Nephron (organoid): ENCODE results near the gene OTUB2.

Experiments
- H3K27ac Mint-ChIP-seq, 3 experiments: 2 replicates each; pipeline ENCODE4 v1.8.0; 2020; ENCODE audit warnings: mixed read lengths in 3 of 3, mild to moderate bottlenecking in 2 of 3, moderate library complexity in 1 of 3
- H3K27me3 Mint-ChIP-seq: 2 replicates; pipeline ENCODE4 v1.8.0; 2021; ENCODE audit warnings: low read depth, mild to moderate bottlenecking, moderate library complexity, mixed read lengths
- H3K36me3 Mint-ChIP-seq: 2 replicates; pipeline ENCODE4 v1.8.0; 2020; ENCODE audit warnings: low read depth, mixed read lengths
- H3K4me1 Mint-ChIP-seq: 2 replicates; pipeline ENCODE4 v1.8.0; 2020; ENCODE audit warnings: mixed read lengths
- H3K4me3 Mint-ChIP-seq, 3 experiments: 2 replicates each; pipeline ENCODE4 v1.8.0; 2020; ENCODE audit warnings: mild to moderate bottlenecking in 3 of 3, mixed read lengths in 3 of 3, moderate library complexity in 2 of 3
- H3K9me3 Mint-ChIP-seq: 2 replicates; pipeline ENCODE4 v1.8.0; 2020; ENCODE audit warnings: mixed read lengths
- CTCF ChIP-seq, 3 experiments: fragments of 200-600 bp; sonication (generic); IDR thresholded peaks; one replicate each; pipeline ENCODE4 v1.5.0; 2021; ENCODE audit warnings: antibody characterized with exemption in 3 of 3; ENCODE audit not compliant: unreplicated experiment in 3 of 3

The OTUB2 gene

GRCh38 chr14:93998871-93999403 lies 27.2 kb upstream of the OTUB2 start:
- no peak for TF ChIP-seq CTCF (IDR thresholded peaks at IDR 0.05; ENCODE audit: unreplicated experiment in 3 of 3)
- H3K4me3 Mint-ChIP-seq: no peak overlapping the region
- no peaks in the 10 kb centered on the region for H3K36me3 Mint-ChIP-seq
- H3K9me3 Mint-ChIP-seq: no peaks in the 10 kb centered on the region
- no peak overlapping the region for H3K27ac Mint-ChIP-seq
- peaks cover 27% of the 10 kb centered on the region for H3K27me3 Mint-ChIP-seq
- H3K4me1 Mint-ChIP-seq: peaks cover 21% of the 10 kb centered on the region

- Mint-ChIP-seq H3K27me3 (peaks cover 27% of the 10 kb centered on the region), H3K36me3 (no peaks in the 10 kb centered on the region)
- TF ChIP-seq CTCF (IDR thresholded peaks at IDR 0.05; ENCODE audit: unreplicated experiment in 3 of 3): no peak
These were observed 26.6 kb upstream of the OTUB2 start for GRCh38 chr14:93999573-93999972.

GRCh38 chr14:94000267-94000666 lies 25.9 kb upstream of the OTUB2 start:
- H3K4me3 Mint-ChIP-seq: no peak overlapping the region
- H3K36me3 Mint-ChIP-seq: no peaks in the 10 kb centered on the region
- no peaks in the 10 kb centered on the region for H3K9me3 Mint-ChIP-seq
- H3K4me1 Mint-ChIP-seq: peaks cover 21% of the 10 kb centered on the region
- H3K27ac Mint-ChIP-seq: no peak overlapping the region
- peaks cover 31% of the 10 kb centered on the region for H3K27me3 Mint-ChIP-seq
- no peak for TF ChIP-seq CTCF (IDR thresholded peaks at IDR 0.05; ENCODE audit: unreplicated experiment in 3 of 3)

More at GRCh38 chr14:93999573-93999972, 26.6 kb upstream of the OTUB2 start:
- Mint-ChIP-seq H3K27ac (no peak overlapping the region), H3K4me3 (no peak overlapping the region), H3K4me1 (peaks cover 21% of the 10 kb centered on the region), H3K9me3 (no peaks in the 10 kb centered on the region)

- Mint-ChIP-seq H3K27me3 (peaks cover 29% of the 10 kb centered on the region), H3K36me3 (no peaks in the 10 kb centered on the region), H3K4me1 (peaks cover 16% of the 10 kb centered on the region), H3K27ac (no peak overlapping the region), H3K9me3 (no peaks in the 10 kb centered on the region), H3K4me3 (no peak overlapping the region)
- no peak for TF ChIP-seq CTCF (IDR thresholded peaks at IDR 0.05; ENCODE audit: unreplicated experiment in 3 of 3)
These were observed 25.1 kb upstream of the OTUB2 start for GRCh38 chr14:94001016-94001415.

- Mint-ChIP-seq H3K36me3 (no peaks in the 10 kb centered on the region), H3K4me3 (no peak overlapping the region), H3K4me1 (peaks cover 15% of the 10 kb centered on the region), H3K9me3 (no peaks in the 10 kb centered on the region), H3K27ac (no peak overlapping the region), H3K27me3 (peaks cover 28% of the 10 kb centered on the region)
- peak; percentile 95 to 98 (median 96) for TF ChIP-seq CTCF (IDR thresholded peaks at IDR 0.05; ENCODE audit: unreplicated experiment in 3 of 3)
These were observed 24.4 kb upstream of the OTUB2 start for GRCh38 chr14:94001501-94002396.
